K562 (cell line): Measurements from ENCODE around the gene EIF5B. TPM values are rescaled to one million over a fixed set of nuclear protein-coding genes. Genes with fewer than 3 reads are reported as not detected.

ENCODE experiments used
- ATAC-seq: fragments of 200-7000 bp; cut with Tn5 transposase; 3 replicates; pipeline ENCODE4 v1.9.1; 2020; ENCODE audit warnings: moderate library complexity
- BruUV-seq: library from RNA; stranded (reverse); fragments of 400-500 nt; replicated peaks from 2 replicates; lab custom pipeline; 2021; lab: Mats Ljungman, UMichigan
- CTCF ChIA-PET: fragments of 300-600 bp; formaldehyde crosslinking; extraction: SDS; loops from one replicate; lab custom pipeline; 2021; ENCODE audit warnings: low intra/inter-chr PET ratio; lab: Yijun Ruan, JAX
- POLR2A ChIA-PET: fragments of 300-600, 350-650 bp; sonication (Branson Sonifier 250); formaldehyde crosslinking; extraction: SDS; loops from one replicate; lab custom pipeline; 2021; ENCODE audit warnings: antibody characterized with exemption, inconsistent platforms; lab: Yijun Ruan, JAX
- DNase-seq, 4 experiments: peaks; one replicate each; pipeline versions ENCODE4 v3.0.0 to v3.0.0-alpha.2; 2011 to 2018; ENCODE audit warnings: low spot score in 3 of 4, mixed read lengths in 3 of 4; ENCODE audit errors: extremely low read depth in 1 of 4
- FAIRE-seq: peaks from 2 replicates; lab custom pipeline; 2011; peaks lifted over from hg19 to GRCh38; lab: Jason Lieb, UNC
- H2AFZ ChIP-seq: 2 replicates; pipeline ENCODE4 v1.6.0; 2011; ENCODE audit warnings: low read depth, low read length, control low read depth, inconsistent platforms
- H3K27ac ChIP-seq: fragments of 200-600 bp; 3 replicates; pipeline ENCODE4 v1.8.0; 2011; ENCODE audit warnings: low read depth, mild to moderate bottlenecking, control low read depth, inconsistent platforms, low read length, moderate library complexity, mixed read lengths; ENCODE audit errors: extremely low read depth
- H3K27me3 ChIP-seq, 2 experiments: fragments of 300-600 bp in 1 of 2; 2 replicates in 1 of 2; 3 replicates in 1 of 2; pipeline versions ENCODE4 v1.6.0 to v1.8.0; 2011; ENCODE audit warnings: inconsistent platforms in 2 of 2, low read length in 2 of 2, mild to moderate bottlenecking in 1 of 2, mixed read lengths in 1 of 2, moderate library complexity in 1 of 2; ENCODE audit not compliant: control insufficient read depth in 2 of 2, insufficient read depth in 2 of 2
- H3K36me3 ChIP-seq: fragments of 300-600 bp; 3 replicates; pipeline ENCODE4 v1.8.0; 2011; ENCODE audit warnings: mild to moderate bottlenecking, low read length, inconsistent platforms; ENCODE audit not compliant: control insufficient read depth, insufficient read depth
- H3K4me1 ChIP-seq, 2 experiments: fragments of 200-600 bp in 1 of 2; replicated peaks in 1 of 2; 2 replicates in 1 of 2; 3 replicates in 1 of 2; pipeline versions ENCODE4 v1.5.1 to v1.8.0; 2011; ENCODE audit warnings: inconsistent platforms in 2 of 2, low read length in 2 of 2, mild to moderate bottlenecking in 1 of 2, mixed read lengths in 1 of 2, moderate library complexity in 1 of 2; ENCODE audit not compliant: control insufficient read depth in 2 of 2, insufficient read depth in 2 of 2
- H3K4me2 ChIP-seq: 2 replicates; pipeline ENCODE4 v1.6.1; 2011; ENCODE audit warnings: low read length, control low read depth, inconsistent platforms, mixed read lengths; ENCODE audit not compliant: insufficient read depth
- H3K4me3 ChIP-seq: fragments of 200-600 bp; sonication (generic), shearing (Covaris generic); 2 replicates; pipeline ENCODE4 v1.5.1; 2016; ENCODE audit warnings: control low read depth, inconsistent platforms
- H3K79me2 ChIP-seq: fragments of 200-600 bp; 3 replicates; pipeline ENCODE4 v1.8.0; 2011; ENCODE audit warnings: low read length, inconsistent platforms; ENCODE audit not compliant: control insufficient read depth, insufficient read depth
- H3K9ac ChIP-seq, 2 experiments: 2 replicates each; pipeline versions ENCODE4 v1.6.0 to v1.6.1; 2011; ENCODE audit warnings: low read depth in 2 of 2, low read length in 2 of 2, control low read depth in 1 of 2, inconsistent platforms in 1 of 2, mild to moderate bottlenecking in 1 of 2, mixed read lengths in 1 of 2; ENCODE audit not compliant: insufficient read depth in 1 of 2
- H3K9me1 ChIP-seq: one replicate; pipeline ENCODE4 v1.6.0; 2011; ENCODE audit warnings: inconsistent platforms, mild to moderate bottlenecking, low read length, moderate library complexity; ENCODE audit not compliant: control insufficient read depth, insufficient read depth
- H3K9me3 ChIP-seq: replicated peaks from 2 replicates; pipeline ENCODE4 v1.5.1; 2011; ENCODE audit warnings: low read depth, low read length, inconsistent platforms; ENCODE audit not compliant: control insufficient read depth, insufficient read depth
- H4K20me1 ChIP-seq: replicated peaks from 2 replicates; pipeline ENCODE4 v1.6.1; 2011; ENCODE audit warnings: low read length, inconsistent platforms, mixed read lengths; ENCODE audit not compliant: control insufficient read depth, insufficient read depth
- NFIX ChIP-seq: fragments of 250-450 bp; sonication (Bioruptor Pico); IDR thresholded peaks from 2 replicates; pipeline ENCODE4 v1.4.0; 2020; ENCODE audit warnings: low read depth, mild to moderate bottlenecking, moderate library complexity
- RBM14 ChIP-seq: fragments of 200-400 bp; formaldehyde crosslinking; IDR thresholded peaks from 2 replicates; pipeline ENCODE4 v1.6.1; 2018; ENCODE audit warnings: low read depth, mild to moderate bottlenecking, low read length, moderate library complexity, borderline replicate concordance; ENCODE audit not compliant: insufficient read depth
- RBM15 ChIP-seq: fragments of 200-400 bp; formaldehyde crosslinking; IDR thresholded peaks from 2 replicates; pipeline ENCODE4 v1.6.1; 2018; ENCODE audit warnings: mild to moderate bottlenecking, low read length, moderate library complexity; ENCODE audit not compliant: insufficient read depth
- RFX5 ChIP-seq: IDR thresholded peaks from 2 replicates; pipeline ENCODE4 v1.6.1; 2011; ENCODE audit warnings: low read depth, mild to moderate bottlenecking, improper control_type of control experiment, low read length
- SMAD4 ChIP-seq: fragments of 250-450 bp; sonication (Bioruptor Pico); conservative IDR thresholded peaks from 2 replicates; pipeline ENCODE4 v1.8.0; 2021; ENCODE audit warnings: inconsistent platforms, mild to moderate bottlenecking, moderate library complexity
- SNIP1 ChIP-seq: fragments of 450-650 bp; IDR thresholded peaks from 2 replicates; pipeline ENCODE4 v1.7.1; 2017; ENCODE audit warnings: low read depth, mild to moderate bottlenecking
- ZNF431 ChIP-seq: sonication (generic); formaldehyde crosslinking; IDR thresholded peaks from 2 replicates; pipeline ENCODE4 v1.8.0; 2022; ENCODE audit warnings: mild to moderate bottlenecking, missing genetic modification reagents
- ZNF830 ChIP-seq: fragments of 250-450 bp; sonication (Bioruptor Pico); IDR thresholded peaks from 2 replicates; pipeline ENCODE4 v1.5.0; 2021; ENCODE audit warnings: mild to moderate bottlenecking
- WGBS: fragments of 100-300 bp; shearing (Covaris generic); methylation state at CpG from one replicate; pipeline ENCODE4 v1.1.6; 2016; ENCODE audit warnings: low coverage, mixed read lengths; ENCODE audit not compliant: insufficient coverage; ENCODE audit errors: missing lambda C conversion rate; 5-methylcytosine and 5-hydroxymethylcytosine counted together
- in situ Hi-C: fragments of 300-500 bp; cut with MboI; formaldehyde crosslinking; loops from 4 replicates; pipeline ENCODE4 v1.15.0; 2018; ENCODE audit warnings: inconsistent platforms, mixed read lengths
- intact Hi-C: fragments of 100-400 bp; cut with micrococcal nuclease; formaldehyde crosslinking; loops from 2 replicates; pipeline ENCODE4 v1.14.2; 2022
- polyA plus RNA-seq, 8 experiments: library from polyadenylated mRNA; depleted of rRNA in 4 of 8; stranded (reverse) in 5 of 8; unstranded in 3 of 8; fragments of >200 nt; fragmentation: Nextera tagmentation in 2 of 8; fragmentation: Illumina TruSeq in 1 of 8; extraction: Ambion mirVana in 2 of 8; extraction: Trizol in 1 of 8; gene quantifications; 2 replicates each; pipeline versions ENCODE4 v1.2.1 to v1.2.3, GENCODE V29; 2011 to 2014; ENCODE audit warnings: inconsistent platforms in 1 of 8, missing spikeins in 1 of 8
- total RNA-seq, 7 experiments: library from RNA; depleted of rRNA in 6 of 7; stranded (reverse); fragments of >200 nt in 6 of 7; fragmentation: Illumina TruSeq in 2 of 7; extraction: Trizol in 2 of 7; gene quantifications; 2 replicates each; pipeline versions ENCODE4 v1.2.1 to v1.2.3, GENCODE V29; 2011 to 2021; ENCODE audit warnings: low replicate concordance in 1 of 7
- TF ChIP-seq, protein P1 (sequence below): sonication (generic); formaldehyde crosslinking; IDR thresholded peaks from 2 replicates; pipeline ENCODE4 v1.8.0; 2023; ENCODE audit warnings: mild to moderate bottlenecking, missing genetic modification reagents

EIF5B gene
- total and polyA plus RNA-seq, 9 of the 15 experiments (the other 6 are each of a cell fraction or from before 2014, with no cell fraction given), result 26.5 to 143 (median 47.7) TPM

DNA sequence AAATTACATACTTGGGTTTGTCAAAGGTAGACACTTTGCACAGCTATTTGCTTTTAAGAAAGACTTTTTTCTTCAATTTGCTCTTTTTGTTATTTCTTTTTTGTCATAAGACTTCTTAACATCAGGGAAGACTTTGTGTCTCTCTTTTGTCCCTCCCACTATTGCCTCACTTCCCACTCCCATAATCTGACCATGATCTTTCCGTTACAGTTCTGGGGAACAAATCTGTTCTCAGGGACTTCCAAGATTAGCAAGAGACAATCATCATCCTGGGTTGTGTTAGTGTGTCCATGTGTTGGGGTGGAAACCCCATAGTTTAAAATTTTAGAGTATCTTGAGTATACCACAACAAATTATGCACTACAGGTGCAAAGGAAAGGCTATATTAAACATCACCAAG lies 77.4 kb downstream of the EIF5B start:
- Histone ChIP-seq H3K27ac (no peak overlapping the region), H3K9me3 (no peaks in the 10 kb centered on the region), H3K4me3 (no peak overlapping the region), H2AFZ (no peak overlapping the region), H3K4me1 (no peaks in the 10 kb centered on the region), H3K9me1 (no peaks in the 10 kb centered on the region), H3K4me2 (no peak overlapping the region), H3K9ac (no peak overlapping the region), H3K27me3 (no peaks in the 10 kb centered on the region), H4K20me1 (no peaks in the 10 kb centered on the region), H3K79me2 (no peaks in the 10 kb centered on the region), H3K36me3 (peaks cover 90% of the 10 kb centered on the region)
- CTCF ChIA-PET, result no interaction called here
- DNase-seq (no peak), ATAC-seq (no peak), FAIRE-seq (no peak)
- no peak for TF ChIP-seq ZNF431 (CRISPR knock-in tag)
- 45% methylated on average over 1 of the region's 1 CpG for WGBS
- POLR2A ChIA-PET, result interaction anchor here (0.8 to 1.0 kb wide), 3 partner anchors 10 to 16 kb away, joined by 3 read pairs; no protein-coding TSS in a partner anchor
- intact Hi-C loops, result no loop called here
- no TSS peak for BruUV-seq
- in situ Hi-C loops, result no loop called here

DNA sequence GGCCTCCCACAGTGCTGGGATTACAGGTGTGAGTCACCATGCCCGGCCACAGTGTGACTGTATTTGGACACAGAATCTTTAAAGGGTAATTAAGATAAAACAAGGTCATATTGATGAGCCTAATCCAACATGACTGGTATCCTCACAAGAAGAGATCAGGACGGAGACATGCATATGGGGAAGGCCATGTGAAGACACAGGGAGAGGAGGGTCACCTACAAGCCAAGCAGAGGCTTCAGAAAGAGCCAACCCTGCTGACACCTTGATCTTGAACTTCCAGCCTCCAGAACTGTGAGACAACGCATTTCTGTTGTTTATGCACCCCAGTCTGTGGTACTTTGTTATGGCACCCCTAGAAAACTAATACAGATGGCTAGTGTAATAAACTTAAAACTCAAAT lies 80.2 kb downstream of the EIF5B start:
- no peak overlapping the region for H3K4me2 ChIP-seq
- H3K9ac ChIP-seq, result no peak overlapping the region
- no peak overlapping the region for H3K4me3 ChIP-seq
- H3K27me3 ChIP-seq, result no peaks in the 10 kb centered on the region
- POLR2A ChIA-PET, result no interaction called here
- BruUV-seq, result no TSS peak
- TF ChIP-seq SMAD4, result no peak
- TF ChIP-seq, protein P1, sequence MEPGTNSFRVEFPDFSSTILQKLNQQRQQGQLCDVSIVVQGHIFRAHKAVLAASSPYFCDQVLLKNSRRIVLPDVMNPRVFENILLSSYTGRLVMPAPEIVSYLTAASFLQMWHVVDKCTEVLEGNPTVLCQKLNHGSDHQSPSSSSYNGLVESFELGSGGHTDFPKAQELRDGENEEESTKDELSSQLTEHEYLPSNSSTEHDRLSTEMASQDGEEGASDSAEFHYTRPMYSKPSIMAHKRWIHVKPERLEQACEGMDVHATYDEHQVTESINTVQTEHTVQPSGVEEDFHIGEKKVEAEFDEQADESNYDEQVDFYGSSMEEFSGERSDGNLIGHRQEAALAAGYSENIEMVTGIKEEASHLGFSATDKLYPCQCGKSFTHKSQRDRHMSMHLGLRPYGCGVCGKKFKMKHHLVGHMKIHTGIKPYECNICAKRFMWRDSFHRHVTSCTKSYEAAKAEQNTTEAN (CRISPR knock-in tag), result no peak
- no peak for TF ChIP-seq SNIP1
- TF ChIP-seq RBM15, result no peak
- no peak for TF ChIP-seq NFIX (CRISPR knock-in tag)
- no peak for TF ChIP-seq RFX5
- TF ChIP-seq ZNF830 (CRISPR knock-in tag), result no peak
- TF ChIP-seq RBM14, result no peak
- in situ Hi-C loops (no loop called here), intact Hi-C loops (no loop called here)
- H3K79me2 ChIP-seq, result no peaks in the 10 kb centered on the region
- H2AFZ ChIP-seq, result no peak overlapping the region
- H3K4me1 ChIP-seq, result no peaks in the 10 kb centered on the region
- H3K27ac ChIP-seq, result no peak overlapping the region
- 87% methylated on average over 2 of the region's 3 CpGs for WGBS
- CTCF ChIA-PET, result no interaction called here
- no peak for DNase-seq
- no peaks in the 10 kb centered on the region for H3K9me1 ChIP-seq
- ATAC-seq, result no peak
- H3K9me3 ChIP-seq, result no peaks in the 10 kb centered on the region
- no peaks in the 10 kb centered on the region for H4K20me1 ChIP-seq
- FAIRE-seq, result no peak
- peaks cover 97% of the 10 kb centered on the region for H3K36me3 ChIP-seq
